Ascending aorta (tissue), 2 donors: Measurements from ENCODE around the gene CDKN1B. TPM values are rescaled to one million over a fixed set of nuclear protein-coding genes. Genes with fewer than 3 reads are reported as not detected.
A peak's percentile ranks its signal among the peaks of the same experiment; 100 is the strongest.

ENCODE experiments used
- DNase-seq, 2 donors: peaks; one replicate each; pipeline ENCODE4 v3.0.0-alpha.2; 2019; ENCODE audit warnings: low spot score in 2 of 2
- H3K27ac ChIP-seq, 2 donors: fragments of 200-600 bp; sonication (generic); one replicate each; pipeline ENCODE4 v1.5.1; 2016 to 2017; ENCODE audit warnings: mild to moderate bottlenecking in 1 of 2
- H3K27me3 ChIP-seq: fragments of 200-600 bp; sonication (generic); one replicate; pipeline ENCODE4 v1.5.1; 2017
- H3K36me3 ChIP-seq, 2 donors: fragments of 200-600 bp; sonication (generic); one replicate each; pipeline ENCODE4 v1.5.1; 2016
- H3K4me1 ChIP-seq, 2 donors: fragments of 200-600 bp; sonication (generic); one replicate each; pipeline ENCODE4 v1.5.1; 2016 to 2017; ENCODE audit warnings: mild to moderate bottlenecking in 1 of 2
- H3K4me3 ChIP-seq, 2 donors: fragments of 200-600 bp; sonication (generic); one replicate each; pipeline ENCODE4 v1.5.1; 2016 to 2017; ENCODE audit warnings: mild to moderate bottlenecking in 1 of 2
- H3K9me3 ChIP-seq, 2 donors: fragments of 200-600 bp; sonication (generic); one replicate each; pipeline ENCODE4 v1.5.1; 2016
- intact Hi-C: fragments of 100-400 bp; cut with DNase I; formaldehyde crosslinking; loops from one replicate; pipeline ENCODE4 v1.15.1; 2023
- total RNA-seq: library from RNA; depleted of rRNA; stranded (reverse); fragments of >200 nt; gene quantifications from one replicate; pipeline ENCODE4 v1.1.0, GENCODE V29; 2016
- TF ChIP-seq, protein P1 (sequence below), 3 experiments: fragments of 200-600 bp in 2 of 3; fragments of 450-650 bp in 1 of 3; sonication (generic) in 2 of 3; IDR thresholded peaks; one replicate each; pipeline ENCODE4 v1.5.1; 2016 to 2019; ENCODE audit warnings: antibody characterized with exemption in 3 of 3, mild to moderate bottlenecking in 1 of 3, moderate library complexity in 1 of 3

CDKN1B gene
- total RNA-seq, 1 donor from 2014 or later, result 65.1 TPM

DNA sequence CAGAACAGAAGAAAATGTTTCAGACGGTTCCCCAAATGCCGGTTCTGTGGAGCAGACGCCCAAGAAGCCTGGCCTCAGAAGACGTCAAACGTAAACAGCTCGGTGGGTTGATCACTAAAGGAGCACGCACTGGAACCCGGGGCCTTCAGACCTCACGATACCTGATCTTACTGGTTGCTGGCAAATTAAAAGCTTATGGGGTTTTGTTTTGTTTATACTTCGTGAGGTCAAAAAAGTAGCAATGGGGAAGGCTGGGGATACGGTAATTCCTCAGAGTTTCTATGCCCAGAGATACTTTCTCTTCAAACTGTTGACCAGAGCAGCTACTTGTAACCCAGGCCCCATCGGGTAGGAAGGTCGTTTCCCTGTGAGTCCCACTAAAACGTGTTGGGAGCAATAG lies 1.7 kb downstream of the CDKN1B start:
- Histone ChIP-seq H3K4me1 (peaks cover 3 to 40% of the 10 kb centered on the region in 2 donors), H3K27ac (peak overlapping the region; percentile 96 to 99), H3K36me3 (peaks cover 5 to 19% of the 10 kb centered on the region in 2 donors), H3K27me3 (no peaks in the 10 kb centered on the region), H3K9me3 (no peaks in the 10 kb centered on the region), H3K4me3 (peak overlapping the region; percentile 75 to 88)
- intact Hi-C loops, result loop anchor here (5.0 to 10.0 kb wide), 4 partner anchors 157 to 1144 kb away; partner anchors contain the start of genes DUSP16 and LRP6
- TF ChIP-seq, protein P1, sequence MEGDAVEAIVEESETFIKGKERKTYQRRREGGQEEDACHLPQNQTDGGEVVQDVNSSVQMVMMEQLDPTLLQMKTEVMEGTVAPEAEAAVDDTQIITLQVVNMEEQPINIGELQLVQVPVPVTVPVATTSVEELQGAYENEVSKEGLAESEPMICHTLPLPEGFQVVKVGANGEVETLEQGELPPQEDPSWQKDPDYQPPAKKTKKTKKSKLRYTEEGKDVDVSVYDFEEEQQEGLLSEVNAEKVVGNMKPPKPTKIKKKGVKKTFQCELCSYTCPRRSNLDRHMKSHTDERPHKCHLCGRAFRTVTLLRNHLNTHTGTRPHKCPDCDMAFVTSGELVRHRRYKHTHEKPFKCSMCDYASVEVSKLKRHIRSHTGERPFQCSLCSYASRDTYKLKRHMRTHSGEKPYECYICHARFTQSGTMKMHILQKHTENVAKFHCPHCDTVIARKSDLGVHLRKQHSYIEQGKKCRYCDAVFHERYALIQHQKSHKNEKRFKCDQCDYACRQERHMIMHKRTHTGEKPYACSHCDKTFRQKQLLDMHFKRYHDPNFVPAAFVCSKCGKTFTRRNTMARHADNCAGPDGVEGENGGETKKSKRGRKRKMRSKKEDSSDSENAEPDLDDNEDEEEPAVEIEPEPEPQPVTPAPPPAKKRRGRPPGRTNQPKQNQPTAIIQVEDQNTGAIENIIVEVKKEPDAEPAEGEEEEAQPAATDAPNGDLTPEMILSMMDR (IDR thresholded peaks at IDR 0.05), result no peak
- DNase-seq, result no peak

DNA sequence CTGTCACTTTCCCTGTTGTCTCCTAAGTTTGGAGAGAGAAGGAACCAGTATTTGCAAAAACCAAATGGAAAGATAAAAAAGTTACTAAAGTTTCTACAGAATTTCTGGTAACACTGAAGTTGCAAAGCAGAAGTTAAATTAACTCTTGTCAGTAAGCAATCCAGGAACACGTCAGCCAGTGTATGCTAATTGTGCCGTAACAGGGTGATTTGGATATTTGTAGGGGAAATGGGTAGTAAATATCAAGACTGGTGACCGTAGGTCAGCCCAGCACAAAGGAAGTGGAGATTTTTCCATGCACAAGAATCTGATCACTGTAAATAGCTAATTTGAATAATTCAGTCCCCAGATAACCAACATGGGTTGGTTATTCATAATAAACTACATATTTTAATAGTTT lies 2.3 kb downstream of the CDKN1B start:
- no peak for DNase-seq
- Histone ChIP-seq H3K4me3 (peak overlapping the region; percentile 75 to 88), H3K36me3 (peaks cover 5 to 19% of the 10 kb centered on the region in 2 donors), H3K27ac (peak overlapping the region; percentile 96 to 99), H3K9me3 (no peaks in the 10 kb centered on the region), H3K4me1 (peaks cover 3 to 40% of the 10 kb centered on the region in 2 donors), H3K27me3 (no peaks in the 10 kb centered on the region)
- TF ChIP-seq, protein P1 (IDR thresholded peaks at IDR 0.05), result no peak
- intact Hi-C loops, result loop anchor here (5.0 to 10.0 kb wide), 4 partner anchors 157 to 1145 kb away; partner anchors contain the start of genes DUSP16 and LRP6

DNA sequence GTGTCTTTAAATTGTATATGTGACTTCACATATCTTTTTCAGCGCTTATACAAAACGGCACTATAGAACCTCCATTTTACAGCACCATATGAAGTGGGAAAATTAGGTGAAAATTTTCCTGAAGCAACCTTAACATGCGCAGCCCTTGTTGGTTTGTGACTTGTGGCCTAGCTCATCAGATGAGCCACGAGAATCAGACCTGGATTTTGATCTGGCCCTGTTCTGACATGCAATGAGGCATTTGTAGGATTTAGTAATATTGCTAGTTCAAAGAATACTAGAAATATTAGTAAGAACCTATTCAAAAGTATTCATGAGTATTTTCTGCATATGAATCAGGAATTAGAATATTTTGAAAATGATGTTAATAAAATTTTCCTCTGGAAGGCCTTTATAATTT lies 2.9 kb downstream of the CDKN1B start:
- Histone ChIP-seq H3K27me3 (no peaks in the 10 kb centered on the region), H3K4me1 (peaks cover 3 to 35% of the 10 kb centered on the region in 2 donors), H3K27ac (peak overlapping the region; percentile 22 to 96), H3K36me3 (peaks cover 5 to 19% of the 10 kb centered on the region in 2 donors), H3K9me3 (no peaks in the 10 kb centered on the region), H3K4me3 (peak overlapping the region; percentile 75 to 88)
- no peak for DNase-seq
- TF ChIP-seq, protein P1 (IDR thresholded peaks at IDR 0.05), result no peak
- intact Hi-C loops, result loop anchor here (10.0 kb wide), 2 partner anchors 255 to 385 kb away; partner anchors contain the start of gene GSG1

DNA sequence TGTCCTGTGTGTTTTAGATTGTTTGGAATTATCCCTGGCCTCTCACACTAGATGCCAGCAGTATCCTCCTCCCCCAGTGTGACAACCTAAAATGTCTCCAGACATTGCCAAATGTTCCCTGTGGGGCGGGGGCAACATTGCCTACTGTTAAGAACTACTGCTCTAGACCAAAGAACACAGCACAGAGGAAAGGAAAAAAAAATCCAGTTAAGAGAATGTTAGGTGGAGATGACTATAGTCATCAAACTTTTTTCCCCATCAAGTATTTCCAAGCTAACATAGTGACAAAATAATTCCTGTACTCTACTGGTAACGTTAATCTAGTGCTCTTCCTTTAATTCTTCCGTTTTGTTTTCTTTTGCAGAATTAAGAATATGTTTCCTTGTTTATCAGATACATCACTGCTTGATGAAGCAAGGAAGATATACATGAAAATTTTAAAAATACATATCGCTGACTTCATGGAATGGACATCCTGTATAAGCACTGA lies 3.5 kb downstream of the CDKN1B start:
- H3K4me1 ChIP-seq, result peaks cover 3 to 29% of the 10 kb centered on the region in 2 donors

DNA sequence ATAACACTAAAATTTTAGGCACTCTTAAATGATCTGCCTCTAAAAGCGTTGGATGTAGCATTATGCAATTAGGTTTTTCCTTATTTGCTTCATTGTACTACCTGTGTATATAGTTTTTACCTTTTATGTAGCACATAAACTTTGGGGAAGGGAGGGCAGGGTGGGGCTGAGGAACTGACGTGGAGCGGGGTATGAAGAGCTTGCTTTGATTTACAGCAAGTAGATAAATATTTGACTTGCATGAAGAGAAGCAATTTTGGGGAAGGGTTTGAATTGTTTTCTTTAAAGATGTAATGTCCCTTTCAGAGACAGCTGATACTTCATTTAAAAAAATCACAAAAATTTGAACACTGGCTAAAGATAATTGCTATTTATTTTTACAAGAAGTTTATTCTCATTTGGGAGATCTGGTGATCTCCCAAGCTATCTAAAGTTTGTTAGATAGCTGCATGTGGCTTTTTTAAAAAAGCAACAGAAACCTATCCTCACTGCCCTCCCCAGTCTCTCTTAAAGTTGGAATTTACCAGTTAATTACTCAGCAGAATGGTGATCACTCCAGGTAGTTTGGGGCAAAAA lies 4.1 kb downstream of the CDKN1B start:
- Histone ChIP-seq H3K4me1 (peaks cover 3 to 26% of the 10 kb centered on the region in 2 donors), H3K27ac (peak overlapping the region; percentile 9 to 96), H3K36me3 (peaks cover 5 to 19% of the 10 kb centered on the region in 2 donors), H3K4me3 (peak overlapping the region in 1 of 2 donors; percentile 75), H3K27me3 (no peaks in the 10 kb centered on the region), H3K9me3 (no peaks in the 10 kb centered on the region)
- TF ChIP-seq, protein P1 (IDR thresholded peaks at IDR 0.05), result no peak
- intact Hi-C loops, result loop anchor here (10.0 kb wide), 2 partner anchors 254 to 384 kb away; partner anchors contain the start of gene GSG1
- no peak for DNase-seq

More for the DNA sequence above, 3.5 kb downstream of the CDKN1B start:
- intact Hi-C loops, result loop anchor here (10.0 kb wide), 2 partner anchors 254 to 384 kb away; partner anchors contain the start of gene GSG1
- DNase-seq, result no peak
- TF ChIP-seq, protein P1 (IDR thresholded peaks at IDR 0.05), result no peak
- H3K9me3 ChIP-seq, result no peaks in the 10 kb centered on the region
- peak overlapping the region; percentile 9 to 96 for H3K27ac ChIP-seq
- H3K27me3 ChIP-seq, result no peaks in the 10 kb centered on the region
- H3K36me3 ChIP-seq, result peaks cover 5 to 19% of the 10 kb centered on the region in 2 donors
- H3K4me3 ChIP-seq, result peak overlapping the region in 1 of 2 donors; percentile 75
